HCT116 (cell line): ENCODE results near the gene GMPPB. TPM values are rescaled to one million over a fixed set of nuclear protein-coding genes. Genes with fewer than 3 reads are reported as not detected.

Source experiments
- ATAC-seq: fragments of 200-7000 bp; cut with Tn5 transposase; 2 replicates; pipeline ENCODE4 v1.9.1; 2020; ENCODE audit warnings: mild to moderate bottlenecking, moderate library complexity
- BruUV-seq: library from RNA; stranded (reverse); fragments of 400-500 nt; replicated peaks from 2 replicates; lab custom pipeline; 2021; lab: Mats Ljungman, UMichigan
- CTCF ChIA-PET: fragments of 300-600 bp; sonication (Branson Sonifier 250); formaldehyde crosslinking; loops from one replicate; lab custom pipeline; 2021; ENCODE audit warnings: antibody characterized with exemption; lab: Charles Lee
- POLR2A ChIA-PET: fragments of 300-600, 350-600 bp; sonication (Branson Sonifier 250); formaldehyde crosslinking; loops from one replicate; lab custom pipeline; 2021; ENCODE audit warnings: antibody characterized with exemption; lab: Charles Lee
- RAD21 ChIA-PET, 2 experiments: fragments of 300-600 bp; sonication (Branson Sonifier 250); formaldehyde crosslinking; loops; one replicate each; lab custom pipeline; 2023; ENCODE audit warnings: low total read pairs in 2 of 2; ENCODE audit not compliant: uncharacterized antibody in 2 of 2, unreplicated experiment in 2 of 2, low non-redundant PET in 1 of 2; lab: Charles Lee
- DNase-seq: peaks from one replicate; pipeline ENCODE4 v3.0.0-alpha.2; 2010; ENCODE audit warnings: low read depth, low spot score
- H2AFZ ChIP-seq: fragments of 200-600 bp; shearing (Covaris generic), sonication (generic); 2 replicates; pipeline ENCODE4 v1.6.1; 2017; ENCODE audit warnings: low read depth, mixed run types, mixed read lengths, antibody characterized with exemption, low read length; ENCODE audit not compliant: poor library complexity, severe bottlenecking
- H3K27ac ChIP-seq: 2 replicates; pipeline ENCODE4 v1.5.1; 2012; ENCODE audit warnings: low read depth, low read length
- H3K27me3 ChIP-seq: fragments of 200-600 bp; sonication (generic); 2 replicates; pipeline ENCODE4 v1.6.1; 2016; ENCODE audit warnings: mixed run types, low read length, mixed read lengths; ENCODE audit not compliant: insufficient read depth
- H3K36me3 ChIP-seq, 2 experiments: fragments of 200-500 bp in 1 of 2; fragments of 200-600 bp in 1 of 2; sonication (Bioruptor generic) in 1 of 2; sonication (generic) in 1 of 2; 2 replicates each; pipeline versions ENCODE4 v1.5.1 to v1.6.1; 2014 to 2016; ENCODE audit warnings: low read length in 2 of 2, inconsistent platforms in 1 of 2, mixed read lengths in 1 of 2, mixed run types in 1 of 2; ENCODE audit not compliant: insufficient read depth in 2 of 2, control insufficient read depth in 1 of 2
- H3K4me1 ChIP-seq, 2 experiments: fragments of 200-600 bp in 1 of 2; sonication (generic) in 1 of 2; 2 replicates each; pipeline versions ENCODE4 v1.5.1 to v1.6.1; 2012 to 2017; ENCODE audit warnings: low read length in 2 of 2, inconsistent platforms in 1 of 2, mild to moderate bottlenecking in 1 of 2, mixed read lengths in 1 of 2, mixed run types in 1 of 2, moderate library complexity in 1 of 2; ENCODE audit not compliant: insufficient read depth in 2 of 2, control insufficient read depth in 1 of 2
- H3K4me2 ChIP-seq: fragments of 200-600 bp; sonication (generic); 2 replicates; pipeline ENCODE4 v1.6.1; 2017; ENCODE audit warnings: mixed run types, low read length, mixed read lengths
- H3K4me3 ChIP-seq, 2 experiments: fragments of 200-600 bp in 1 of 2; sonication (generic) in 1 of 2; replicated peaks in 1 of 2; 2 replicates each; pipeline ENCODE4 v1.5.1; 2011 to 2016; ENCODE audit warnings: low read length in 2 of 2, control low read depth in 1 of 2, low read depth in 1 of 2, mild to moderate bottlenecking in 1 of 2, mixed read lengths in 1 of 2, mixed run types in 1 of 2
- H3K79me2 ChIP-seq: fragments of 200-600 bp; sonication (generic); 2 replicates; pipeline ENCODE4 v1.6.1; 2017; ENCODE audit warnings: mild to moderate bottlenecking, mixed run types, low read length, moderate library complexity, mixed read lengths; ENCODE audit not compliant: insufficient read depth
- H3K9ac ChIP-seq: fragments of 200-600 bp; sonication (generic); 2 replicates; pipeline ENCODE4 v1.6.1; 2016; ENCODE audit warnings: low read length, mixed read lengths
- H3K9me2 ChIP-seq: fragments of 200-600 bp; sonication (generic), shearing (Covaris generic); 2 replicates; pipeline ENCODE4 v1.6.1; 2017; ENCODE audit warnings: mixed run types, mild to moderate bottlenecking, moderate library complexity; ENCODE audit not compliant: insufficient read depth
- H3K9me3 ChIP-seq, 2 experiments: fragments of 200-500 bp in 1 of 2; fragments of 200-600 bp in 1 of 2; sonication (Bioruptor generic) in 1 of 2; sonication (generic) in 1 of 2; 2 replicates each; pipeline ENCODE4 v1.6.1; 2014 to 2017; ENCODE audit warnings: low read length in 2 of 2, mixed read lengths in 2 of 2, inconsistent platforms in 1 of 2, low read depth in 1 of 2, mild to moderate bottlenecking in 1 of 2, mixed run types in 1 of 2, moderate library complexity in 1 of 2; ENCODE audit not compliant: control insufficient read depth in 1 of 2, insufficient read depth in 1 of 2
- H4K20me1 ChIP-seq: fragments of 200-600 bp; sonication (generic), shearing (Covaris generic); 2 replicates; pipeline ENCODE4 v1.6.1; 2017; ENCODE audit warnings: mixed run types, mild to moderate bottlenecking, moderate library complexity; ENCODE audit not compliant: insufficient read depth
- CEBPB ChIP-seq: IDR thresholded peaks from 2 replicates; pipeline ENCODE4 v1.6.1; 2012; ENCODE audit warnings: low read depth
- EGR1 ChIP-seq: IDR thresholded peaks from 2 replicates; pipeline ENCODE4 v1.6.1; 2012; ENCODE audit warnings: low read depth
- EZH2 ChIP-seq: fragments of 200-600 bp; sonication (generic); IDR thresholded peaks from 2 replicates; pipeline ENCODE4 v1.6.1; 2017; ENCODE audit warnings: antibody characterized with exemption, mixed run types
- EZH2phosphoT487 ChIP-seq: fragments of 200-600 bp; IDR thresholded peaks from 2 replicates; pipeline ENCODE4 v1.6.1; 2018; ENCODE audit warnings: antibody characterized with exemption, borderline replicate concordance
- JUND ChIP-seq: IDR thresholded peaks from 2 replicates; pipeline ENCODE4 v1.6.1; 2012
- POLR2A ChIP-seq: IDR thresholded peaks from 2 replicates; pipeline ENCODE4 v1.7.0; 2011; ENCODE audit warnings: borderline replicate concordance; ENCODE audit not compliant: insufficient read depth, insufficient read length; ENCODE audit errors: extremely low read depth
- RAD21 ChIP-seq: IDR thresholded peaks from 2 replicates; pipeline ENCODE4 v1.6.1; 2012; ENCODE audit warnings: low read depth, mild to moderate bottlenecking
- REST ChIP-seq: IDR thresholded peaks from 2 replicates; pipeline ENCODE4 v1.6.1; 2012; ENCODE audit warnings: low read depth
- SIN3A ChIP-seq: IDR thresholded peaks from 2 replicates; pipeline ENCODE4 v1.6.1; 2012; ENCODE audit warnings: low read depth
- SP1 ChIP-seq: IDR thresholded peaks from 2 replicates; pipeline ENCODE4 v1.6.1; 2012; ENCODE audit warnings: low read depth
- TCF7L2 ChIP-seq: IDR thresholded peaks from 2 replicates; pipeline ENCODE4 v1.7.0; 2011; ENCODE audit warnings: borderline replicate concordance, inconsistent platforms; ENCODE audit not compliant: insufficient read depth, insufficient read length; ENCODE audit errors: extremely low read depth
- ZFX ChIP-seq: fragments of 450-650 bp; IDR thresholded peaks from 2 replicates; pipeline ENCODE4 v1.6.1; 2017
- intact Hi-C: fragments of 100-400 bp; cut with micrococcal nuclease; formaldehyde crosslinking; loops from 2 replicates; pipeline ENCODE4 v1.10.0; 2022
- total RNA-seq: library from RNA; stranded (reverse); gene quantifications from one replicate; pipeline ENCODE4 v1.2.1, GENCODE V29; 2021; ENCODE audit not compliant: unreplicated experiment
- TF ChIP-seq, protein P1 (sequence below): IDR thresholded peaks from 2 replicates; pipeline ENCODE4 v1.6.1; 2012
- TF ChIP-seq, protein P2 (sequence below): IDR thresholded peaks from 2 replicates; pipeline ENCODE4 v1.6.1; 2011; ENCODE audit warnings: mild to moderate bottlenecking, low read length, moderate library complexity; ENCODE audit not compliant: insufficient replicate concordance; ENCODE audit errors: extremely low read depth

The GMPPB gene
- total RNA-seq, 1 experiment from 2014 or later, result 24.1 TPM

DNA sequence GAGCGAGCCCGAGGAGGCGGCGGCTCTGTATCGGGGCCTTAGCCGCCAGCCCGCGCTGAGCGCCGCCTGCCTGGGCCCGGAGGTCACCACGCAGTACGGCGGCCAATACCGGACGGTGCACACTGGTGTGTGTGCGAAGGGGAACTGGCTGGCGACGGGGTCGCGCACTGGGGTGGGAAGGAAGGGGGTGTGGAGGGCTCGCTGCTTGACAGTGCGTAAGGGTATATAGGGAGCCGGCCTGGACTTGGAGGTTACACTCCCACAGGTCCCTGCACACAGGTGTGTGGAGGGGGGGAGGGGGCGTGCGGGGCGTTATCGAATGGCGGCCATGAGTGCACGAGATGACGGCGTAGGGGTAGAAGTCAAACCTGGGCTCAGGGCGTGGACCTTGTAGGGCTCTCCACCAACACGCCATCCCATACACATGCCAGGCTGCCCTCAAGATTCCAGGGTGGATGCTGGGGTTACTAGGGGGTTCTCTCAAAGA lies 49.2 kb downstream of the GMPPB start:
- peak overlapping the region; percentile 99 for H3K9ac ChIP-seq
- ATAC-seq (peak; percentile 24), DNase-seq (no peak)
- ChIA-PET POLR2A (no interaction called here), RAD21 (interaction anchor here in 1 of 2 experiments (0.9 kb wide), 1 partner anchor 135 kb away, joined by 3 read pairs; no protein-coding TSS in a partner anchor), CTCF (no interaction called here)
- peaks cover 10 to 32% of the 10 kb centered on the region in 2 experiments; a peak in 3 of 4 replicates for H3K4me1 ChIP-seq
- peak overlapping the region; percentile 99 for H3K4me2 ChIP-seq
- H3K9me2 ChIP-seq, result no peaks in the 10 kb centered on the region
- intact Hi-C loops, result loop anchor here (1.0 to 5.0 kb wide), 2 partner anchors 45 to 202 kb away; partner anchors contain the start of genes AMIGO3 and DAG1
- H2AFZ ChIP-seq, result no peak overlapping the region
- peaks cover 28% of the 10 kb centered on the region for H3K79me2 ChIP-seq
- TF ChIP-seq RAD21 (no peak), SIN3A (no peak), REST (no peak), EGR1 (no peak), SP1 (no peak), JUND (no peak), POLR2A (peak; percentile 24), EZH2 (no peak), TCF7L2 (no peak), ZFX (peak; percentile 75; the same call in 1 of the 2 replicates), CEBPB (no peak), EZH2phosphoT487 (no peak)
- TF ChIP-seq, protein P1, sequence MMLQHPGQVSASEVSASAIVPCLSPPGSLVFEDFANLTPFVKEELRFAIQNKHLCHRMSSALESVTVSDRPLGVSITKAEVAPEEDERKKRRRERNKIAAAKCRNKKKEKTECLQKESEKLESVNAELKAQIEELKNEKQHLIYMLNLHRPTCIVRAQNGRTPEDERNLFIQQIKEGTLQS, result no peak
- TF ChIP-seq, protein P2, sequence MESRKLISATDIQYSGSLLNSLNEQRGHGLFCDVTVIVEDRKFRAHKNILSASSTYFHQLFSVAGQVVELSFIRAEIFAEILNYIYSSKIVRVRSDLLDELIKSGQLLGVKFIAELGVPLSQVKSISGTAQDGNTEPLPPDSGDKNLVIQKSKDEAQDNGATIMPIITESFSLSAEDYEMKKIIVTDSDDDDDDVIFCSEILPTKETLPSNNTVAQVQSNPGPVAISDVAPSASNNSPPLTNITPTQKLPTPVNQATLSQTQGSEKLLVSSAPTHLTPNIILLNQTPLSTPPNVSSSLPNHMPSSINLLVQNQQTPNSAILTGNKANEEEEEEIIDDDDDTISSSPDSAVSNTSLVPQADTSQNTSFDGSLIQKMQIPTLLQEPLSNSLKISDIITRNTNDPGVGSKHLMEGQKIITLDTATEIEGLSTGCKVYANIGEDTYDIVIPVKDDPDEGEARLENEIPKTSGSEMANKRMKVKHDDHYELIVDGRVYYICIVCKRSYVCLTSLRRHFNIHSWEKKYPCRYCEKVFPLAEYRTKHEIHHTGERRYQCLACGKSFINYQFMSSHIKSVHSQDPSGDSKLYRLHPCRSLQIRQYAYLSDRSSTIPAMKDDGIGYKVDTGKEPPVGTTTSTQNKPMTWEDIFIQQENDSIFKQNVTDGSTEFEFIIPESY, result no peak
- peak overlapping the region; percentile 90 to 98 for H3K4me3 ChIP-seq
- no peaks in the 10 kb centered on the region for H3K27me3 ChIP-seq
- H3K9me3 ChIP-seq, result no peaks in the 10 kb centered on the region
- H3K36me3 ChIP-seq, result peaks cover 21 to 38% of the 10 kb centered on the region in 2 experiments; a peak in 3 of 4 replicates
- H3K27ac ChIP-seq, result peak overlapping the region; percentile 98
- no peaks in the 10 kb centered on the region for H4K20me1 ChIP-seq
- BruUV-seq, result TSS peak; percentile 41
